Tibial artery (tissue), 4 donors: ENCODE data around the gene RNF167.

Experiments used
- DNase-seq, 2 donors: peaks; one replicate each; pipeline ENCODE4 v3.0.0-alpha.2; 2019
- H3K27ac ChIP-seq, 2 donors: fragments of 200-600 bp; sonication (generic) in 1 of 2; 1 replicate in 1 of 2; 2 replicates in 1 of 2; pipeline ENCODE4 v1.5.1; 2018 to 2019; ENCODE audit warnings: mild to moderate bottlenecking in 1 of 2
- H3K27me3 ChIP-seq, 2 donors: fragments of 200-600 bp; sonication (generic) in 1 of 2; one replicate each; pipeline versions ENCODE4 v1.5.1 to v1.6.0; 2016 to 2019
- H3K36me3 ChIP-seq, 3 donors: fragments of 200-600 bp; sonication (generic) in 2 of 3; one replicate each; pipeline ENCODE4 v1.5.1; 2016 to 2019; ENCODE audit warnings: mild to moderate bottlenecking in 2 of 3
- H3K4me1 ChIP-seq, 4 donors: fragments of 200-600 bp; sonication (generic) in 2 of 4; 1 replicate in 3 of 4; 2 replicates in 1 of 4; pipeline ENCODE4 v1.5.1; 2016 to 2019
- H3K4me3 ChIP-seq, 2 donors: fragments of 200-600 bp; sonication (generic) in 1 of 2; 1 replicate in 1 of 2; 2 replicates in 1 of 2; pipeline ENCODE4 v1.5.1; 2018 to 2019; ENCODE audit warnings: mild to moderate bottlenecking in 2 of 2
- H3K9me3 ChIP-seq, 3 donors: fragments of 200-600 bp; sonication (generic) in 1 of 3; one replicate each; pipeline ENCODE4 v1.5.1; 2016 to 2019
- CTCF ChIP-seq, 2 experiments: fragments of 200-600 bp in 1 of 2; fragments of 450-650 bp in 1 of 2; IDR thresholded peaks; one replicate each; pipeline ENCODE4 v1.5.1; 2017 to 2019; ENCODE audit warnings: antibody characterized with exemption in 2 of 2, mild to moderate bottlenecking in 1 of 2, moderate library complexity in 1 of 2
- intact Hi-C: fragments of 100-400 bp; cut with DNase I; formaldehyde crosslinking; loops from one replicate; pipeline ENCODE4 v1.15.0; 2023; ENCODE audit warnings: low total_unique reads

The RNF167 gene

GRCh38 chr17:4965311-4965986, 25.4 kb downstream of the RNF167 start:
- Histone ChIP-seq H3K36me3 (peaks cover 5 to 25% (median 15%) of the 10 kb centered on the region in 3 donors), H3K4me1 (peaks cover 0 to 34% (median 32%) of the 10 kb centered on the region in 4 donors), H3K27me3 (no peaks in the 10 kb centered on the region), H3K4me3 (peak overlapping the region in 1 of 2 donors; percentile 66), H3K27ac (no peak overlapping the region), H3K9me3 (no peaks in the 10 kb centered on the region)
- no peak for DNase-seq
- TF ChIP-seq CTCF (IDR thresholded peaks at IDR 0.05), result no peak
- intact Hi-C loops, result no loop called here

GRCh38 chr17:4966844-4967538, 26.9 kb downstream of the RNF167 start:
- intact Hi-C loops, result loop anchor here (1.0 to 2.0 kb wide), 2 partner anchors 18 to 30 kb away; partner anchors contain the start of genes INCA1, KIF1C and PFN1
- TF ChIP-seq CTCF (IDR thresholded peaks at IDR 0.05), result no peak
- Histone ChIP-seq H3K27ac (peak overlapping the region; percentile 90 to 92), H3K4me1 (peaks cover 0 to 34% (median 32%) of the 10 kb centered on the region in 4 donors), H3K9me3 (no peaks in the 10 kb centered on the region), H3K4me3 (peak overlapping the region; percentile 66 to 75), H3K36me3 (peaks cover 3 to 23% (median 17%) of the 10 kb centered on the region in 3 donors), H3K27me3 (no peaks in the 10 kb centered on the region)
- DNase-seq, result peak; percentile 99

- Histone ChIP-seq H3K36me3 (peaks cover 10 to 31% (median 26%) of the 10 kb centered on the region in 3 donors), H3K27me3 (no peaks in the 10 kb centered on the region), H3K4me1 (peaks cover 0 to 34% (median 32%) of the 10 kb centered on the region in 4 donors), H3K27ac (peak within 1 kb of the TSS; percentile 90 to 92), H3K4me3 (peak within 1 kb of the TSS; percentile 66 to 75), H3K9me3 (no peaks in the 10 kb centered on the region)
- intact Hi-C loops, result loop anchor here (1.0 to 2.0 kb wide), 2 partner anchors 19 to 29 kb away; partner anchors contain the start of genes INCA1, KIF1C and PFN1
- no peak for TF ChIP-seq CTCF (IDR thresholded peaks at IDR 0.05)
- DNase-seq, result peak; percentile 93 to 97
These were observed 27.7 kb downstream of the RNF167 start, which contains the start of gene SPAG7 for GRCh38 chr17:4967539-4968485. Gene SPAG7, minus strand, starts transcription at chr17:4967817. Its CDS starts 13 bp downstream, at chr17:4967804.

GRCh38 chr17:4968486-4969046, 28.5 kb downstream of the RNF167 start:
- H3K4me1 ChIP-seq, result peaks cover 0 to 34% (median 32%) of the 10 kb centered on the region in 4 donors
- no peaks in the 10 kb centered on the region for H3K27me3 ChIP-seq
- peaks cover 15 to 39% (median 33%) of the 10 kb centered on the region in 3 donors for H3K36me3 ChIP-seq
- DNase-seq, result no peak
- TF ChIP-seq CTCF (IDR thresholded peaks at IDR 0.05), result no peak
- H3K4me3 ChIP-seq, result peak overlapping the region; percentile 66 to 75
- H3K27ac ChIP-seq, result peak overlapping the region; percentile 90 to 92
- no peaks in the 10 kb centered on the region for H3K9me3 ChIP-seq
- intact Hi-C loops, result no loop called here
